NCI-H446 treated with DMSO at 0.1 percent for 48 hours (cell line): Measurements from ENCODE around the gene SORCS3.
A peak's percentile ranks its signal among the peaks of the same experiment; 100 is the strongest.
"Not testable (repeated sequence)": the region's sequence is repeated elsewhere in the genome, so short reads cannot be mapped to it uniquely, and the experiment has no call there.

Experiments used
- DNase-seq: peaks from one replicate; lab custom pipeline; 2025; lab: John Stamatoyannopoulos, UW

SORCS3 gene

GRCh38 chr10:104690101-104690500 is 49.0 kb downstream of the SORCS3 start:
- no peak for DNase-seq

- DNase-seq = no peak
Measured at GRCh38 chr10:104690959-104691358, 49.9 kb downstream of the SORCS3 start.

GRCh38 chr10:104694074-104694473 is 53.0 kb downstream of the SORCS3 start:
- DNase-seq = no peak

GRCh38 chr10:104703262-104703661 is 62.2 kb downstream of the SORCS3 start:
- DNase-seq = not testable (repeated sequence)

- no peak for DNase-seq
Measured at GRCh38 chr10:104706886-104707285, 65.8 kb downstream of the SORCS3 start.

- no peak for DNase-seq
Measured at GRCh38 chr10:104707602-104708459, 66.7 kb downstream of the SORCS3 start.

- DNase-seq = no peak
Measured at GRCh38 chr10:104711302-104711721, 70.2 kb downstream of the SORCS3 start.

GRCh38 chr10:104730593-104730992 is 89.5 kb downstream of the SORCS3 start:
- not testable (repeated sequence) for DNase-seq

- no peak for DNase-seq
Measured at GRCh38 chr10:104731192-104731591, 90.1 kb downstream of the SORCS3 start.

GRCh38 chr10:104732222-104732621 is 91.1 kb downstream of the SORCS3 start:
- no peak for DNase-seq

- DNase-seq = no peak
Measured at GRCh38 chr10:104734433-104734832, 93.3 kb downstream of the SORCS3 start.

GRCh38 chr10:104735036-104735756 is 94.1 kb downstream of the SORCS3 start:
- no peak for DNase-seq

GRCh38 chr10:104735757-104736391 is 94.8 kb downstream of the SORCS3 start:
- DNase-seq = no peak

GRCh38 chr10:104741127-104741526 is 100.0 kb downstream of the SORCS3 start:
- no peak for DNase-seq

GRCh38 chr10:104744052-104744451 is 103.0 kb downstream of the SORCS3 start:
- no peak for DNase-seq

GRCh38 chr10:104750291-104750690 is 109.2 kb downstream of the SORCS3 start:
- DNase-seq = no peak

GRCh38 chr10:104762793-104763192 is 121.7 kb downstream of the SORCS3 start:
- DNase-seq = no peak

GRCh38 chr10:104766341-104766740 is 125.3 kb downstream of the SORCS3 start:
- peak; percentile 27 for DNase-seq

GRCh38 chr10:104767282-104767681 is 126.2 kb downstream of the SORCS3 start:
- DNase-seq = no peak

- DNase-seq = no peak
Measured at GRCh38 chr10:104767745-104768144, 126.7 kb downstream of the SORCS3 start.

GRCh38 chr10:104773105-104773504 is 132.0 kb downstream of the SORCS3 start:
- DNase-seq = no peak

- no peak for DNase-seq
Measured at GRCh38 chr10:104774234-104774633, 133.1 kb downstream of the SORCS3 start.
